HEK293T (cell line): ENCODE data around the gene MATN1.

Source experiments
- ARNT ChIP-seq: fragments of 450-650 bp; IDR thresholded peaks from 2 replicates; pipeline ENCODE4 v1.6.1; 2017; ENCODE audit warnings: mild to moderate bottlenecking
- BHLHE40 ChIP-seq: fragments of 450-650 bp; IDR thresholded peaks from 2 replicates; pipeline ENCODE4 v1.6.1; 2016; ENCODE audit warnings: mild to moderate bottlenecking, moderate library complexity, borderline replicate concordance
- CTBP1 ChIP-seq: fragments of 450-650 bp; IDR thresholded peaks from 2 replicates; pipeline ENCODE4 v1.6.1; 2016; ENCODE audit warnings: borderline replicate concordance
- ELF4 ChIP-seq: fragments of 450-650 bp; IDR thresholded peaks from 2 replicates; pipeline ENCODE4 v1.6.1; 2017; ENCODE audit warnings: antibody characterized with exemption
- FOXA1 ChIP-seq: fragments of 450-650 bp; IDR thresholded peaks from 2 replicates; pipeline ENCODE4 v1.6.1; 2016; ENCODE audit warnings: mild to moderate bottlenecking
- FOXK2 ChIP-seq: fragments of 450-650 bp; IDR thresholded peaks from 2 replicates; pipeline ENCODE4 v1.6.1; 2016; ENCODE audit warnings: mild to moderate bottlenecking
- FOXM1 ChIP-seq: fragments of 450-650 bp; IDR thresholded peaks from 2 replicates; pipeline ENCODE4 v1.6.1; 2017; ENCODE audit warnings: mild to moderate bottlenecking, borderline replicate concordance
- L3MBTL2 ChIP-seq: fragments of 450-650 bp; conservative IDR thresholded peaks from 2 replicates; pipeline ENCODE4 v1.6.1; 2016; ENCODE audit warnings: mild to moderate bottlenecking
- PKNOX1 ChIP-seq: fragments of 450-650 bp; IDR thresholded peaks from 2 replicates; pipeline ENCODE4 v1.6.1; 2016
- SP1 ChIP-seq: fragments of 450-650 bp; IDR thresholded peaks from 2 replicates; pipeline ENCODE4 v1.6.1; 2017
- SUZ12 ChIP-seq: fragments of 450-650 bp; IDR thresholded peaks from 2 replicates; pipeline ENCODE4 v1.6.1; 2016; ENCODE audit warnings: mild to moderate bottlenecking
- TARDBP ChIP-seq: fragments of 450-650 bp; IDR thresholded peaks from 2 replicates; pipeline ENCODE4 v1.6.1; 2016
- ZNF384 ChIP-seq: fragments of 450-650 bp; IDR thresholded peaks from 2 replicates; pipeline ENCODE4 v1.6.1; 2016

GRCh38 chr1:30706528-30706927 lies 16.9 kb downstream of the MATN1 start:
- TF ChIP-seq ELF4: no peak
- TF ChIP-seq SUZ12: no peak
- TF ChIP-seq SP1: no peak
- TF ChIP-seq FOXK2: no peak
- TF ChIP-seq FOXA1: no peak
- TF ChIP-seq ARNT: no peak
- TF ChIP-seq L3MBTL2: no peak
- no peak for TF ChIP-seq TARDBP
- no peak for TF ChIP-seq BHLHE40
- TF ChIP-seq FOXM1: no peak
- no peak for TF ChIP-seq CTBP1
- TF ChIP-seq ZNF384: no peak
- no peak for TF ChIP-seq PKNOX1
